Stimulated activated naive B cell treated with anti-CD40 and anti-IgM and Interleukin-4, amounts not matched to agents 10 μg/mL and 1 μg/mL and 100 μg/mL, for 72 hours (primary cell): ENCODE measurements around the gene TRA2B.

ENCODE experiments used
- ATAC-seq, 2 donors: fragments of 150-1000 bp; cut with Tn5 transposase; replicated peaks; 2 replicates each; pipeline ENCODE4 v1.10.0; 2021; ENCODE audit warnings: moderate library complexity in 1 of 2
- DNase-seq: peaks from one replicate; pipeline ENCODE4 v3.0.0; 2021
- H3K27ac Mint-ChIP-seq: one replicate; pipeline ENCODE4 v1.8.0; 2022; ENCODE audit warnings: mild to moderate bottlenecking, mixed read lengths
- H3K27me3 Mint-ChIP-seq, 2 donors: one replicate each; pipeline ENCODE4 v1.8.0; 2022; ENCODE audit warnings: mixed read lengths in 2 of 2
- H3K36me3 Mint-ChIP-seq, 2 donors: one replicate each; pipeline ENCODE4 v1.8.0; 2022; ENCODE audit warnings: mixed read lengths in 2 of 2, mild to moderate bottlenecking in 1 of 2
- H3K4me1 Mint-ChIP-seq, 2 donors: one replicate each; pipeline ENCODE4 v1.8.0; 2022; ENCODE audit warnings: mixed read lengths in 2 of 2, mild to moderate bottlenecking in 1 of 2
- H3K4me3 Mint-ChIP-seq, 2 donors: one replicate each; pipeline ENCODE4 v1.8.0; 2022; ENCODE audit warnings: mild to moderate bottlenecking in 2 of 2, mixed read lengths in 2 of 2, moderate library complexity in 1 of 2
- H3K9me3 Mint-ChIP-seq, 2 donors: one replicate each; pipeline ENCODE4 v1.8.0; 2022; ENCODE audit warnings: mixed read lengths in 2 of 2, mild to moderate bottlenecking in 1 of 2

The TRA2B gene

DNA sequence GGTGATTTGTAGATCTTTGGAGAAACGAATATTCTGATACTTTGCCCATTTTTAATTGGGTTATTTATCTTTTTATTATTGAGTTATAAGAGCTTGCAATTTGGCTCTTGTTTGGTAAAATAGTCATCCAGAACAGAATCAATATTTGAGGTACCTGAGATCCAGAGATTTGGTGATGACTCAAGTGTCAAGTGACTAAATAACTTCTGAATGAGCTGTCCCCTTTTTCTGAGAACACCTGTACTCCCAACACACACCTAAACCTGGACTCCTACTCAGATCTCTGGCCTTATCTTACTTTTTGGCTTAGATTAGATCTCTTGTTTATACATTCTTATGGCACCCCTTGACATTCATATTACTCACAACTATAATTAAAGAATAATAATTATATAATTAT, 3.1 kb upstream of the TRA2B start:
- DNase-seq (no peak), ATAC-seq (no peak)
- H3K9me3 Mint-ChIP-seq = peaks cover 0 to 3% of the 10 kb centered on the region in 2 donors
- no peak overlapping the region for H3K4me3 Mint-ChIP-seq
- peaks cover 11 to 24% of the 10 kb centered on the region in 2 donors for H3K36me3 Mint-ChIP-seq
- no peak overlapping the region for H3K27ac Mint-ChIP-seq
- peaks cover 18 to 32% of the 10 kb centered on the region in 2 donors for H3K4me1 Mint-ChIP-seq
- H3K27me3 Mint-ChIP-seq = no peaks in the 10 kb centered on the region

- H3K27me3 Mint-ChIP-seq = no peaks in the 10 kb centered on the region
- no peak for DNase-seq
- H3K27ac Mint-ChIP-seq = no peak overlapping the region
- H3K4me3 Mint-ChIP-seq = no peak overlapping the region
- H3K4me1 Mint-ChIP-seq = peaks cover 21 to 41% of the 10 kb centered on the region in 2 donors
- H3K36me3 Mint-ChIP-seq = peaks cover 19 to 36% of the 10 kb centered on the region in 2 donors
- H3K9me3 Mint-ChIP-seq = peaks cover 0 to 3% of the 10 kb centered on the region in 2 donors
- ATAC-seq = no peak
Observed at GRCh38 chr3:185939721-185940120, 1.9 kb upstream of the TRA2B start.

DNA sequence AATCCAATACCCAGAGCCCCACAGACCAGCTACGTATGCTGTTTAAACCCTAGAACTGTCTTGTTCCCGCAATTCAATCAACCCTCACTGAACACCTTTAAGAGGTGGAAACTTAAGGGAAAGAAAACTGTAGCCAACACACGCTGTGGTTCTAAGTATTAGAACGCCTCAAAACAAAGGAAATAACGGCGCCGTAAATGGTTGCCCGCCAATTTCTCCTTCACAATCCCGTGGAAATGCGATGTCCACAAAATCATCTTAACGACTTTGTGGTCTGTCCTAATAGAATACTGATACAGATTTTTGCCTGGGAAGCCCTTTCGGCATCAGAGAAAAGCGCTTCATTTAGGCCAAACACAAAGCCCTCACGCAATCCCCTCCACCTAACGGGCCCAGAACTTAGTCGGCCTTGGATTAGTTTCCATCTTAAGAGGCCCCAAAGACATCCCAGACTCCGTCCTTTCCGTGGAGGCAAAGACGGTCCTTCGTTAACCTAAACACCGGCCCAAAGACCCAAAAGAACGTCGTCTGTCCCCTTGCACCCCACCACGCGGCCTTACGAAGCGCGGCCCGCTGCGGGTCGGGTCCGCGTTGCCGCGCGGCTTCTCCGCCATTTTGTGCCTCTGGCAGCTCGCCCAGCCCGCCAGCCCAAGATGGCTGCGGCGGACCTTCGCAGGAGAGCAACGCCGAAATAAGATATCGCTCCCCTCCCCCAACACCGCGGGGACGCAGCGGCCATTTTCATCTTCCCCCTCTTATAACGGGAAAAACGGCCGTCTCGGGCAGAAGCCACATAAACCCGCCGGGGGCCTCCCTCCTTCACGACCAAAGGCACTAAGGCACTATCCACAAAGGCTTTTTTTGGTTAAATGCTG, 763 bp downstream of the TRA2B start:
- DNase-seq (peak; percentile 81), ATAC-seq (peak; percentile 73)
- peaks cover 19 to 47% of the 10 kb centered on the region in 2 donors for H3K4me1 Mint-ChIP-seq
- H3K4me3 Mint-ChIP-seq = peak overlapping the region; percentile 95 to 100
- peaks cover 22 to 47% of the 10 kb centered on the region in 2 donors for H3K36me3 Mint-ChIP-seq
- H3K27ac Mint-ChIP-seq = peak overlapping the region; percentile 100
- peaks cover 0 to 3% of the 10 kb centered on the region in 2 donors for H3K9me3 Mint-ChIP-seq
- no peaks in the 10 kb centered on the region for H3K27me3 Mint-ChIP-seq

GRCh38 chr3:185936273-185936629, 1.6 kb downstream of the TRA2B start:
- peak overlapping the region; percentile 95 to 100 for H3K4me3 Mint-ChIP-seq
- H3K27me3 Mint-ChIP-seq = no peaks in the 10 kb centered on the region
- no peak for DNase-seq
- peak overlapping the region; percentile 100 for H3K27ac Mint-ChIP-seq
- peaks cover 0 to 3% of the 10 kb centered on the region in 2 donors for H3K9me3 Mint-ChIP-seq
- H3K4me1 Mint-ChIP-seq = peaks cover 22 to 55% of the 10 kb centered on the region in 2 donors
- peaks cover 26 to 54% of the 10 kb centered on the region in 2 donors for H3K36me3 Mint-ChIP-seq
- ATAC-seq = no peak

- DNase-seq (no peak), ATAC-seq (no peak)
- Mint-ChIP-seq H3K27ac (peak overlapping the region; percentile 100), H3K9me3 (peaks cover 0 to 3% of the 10 kb centered on the region in 2 donors), H3K27me3 (no peaks in the 10 kb centered on the region), H3K4me1 (peaks cover 25 to 60% of the 10 kb centered on the region in 2 donors), H3K4me3 (peak overlapping the region; percentile 95 to 100), H3K36me3 (peaks cover 26 to 55% of the 10 kb centered on the region in 2 donors)
Observed at GRCh38 chr3:185935465-185936272, 2.1 kb downstream of the TRA2B start.

DNA sequence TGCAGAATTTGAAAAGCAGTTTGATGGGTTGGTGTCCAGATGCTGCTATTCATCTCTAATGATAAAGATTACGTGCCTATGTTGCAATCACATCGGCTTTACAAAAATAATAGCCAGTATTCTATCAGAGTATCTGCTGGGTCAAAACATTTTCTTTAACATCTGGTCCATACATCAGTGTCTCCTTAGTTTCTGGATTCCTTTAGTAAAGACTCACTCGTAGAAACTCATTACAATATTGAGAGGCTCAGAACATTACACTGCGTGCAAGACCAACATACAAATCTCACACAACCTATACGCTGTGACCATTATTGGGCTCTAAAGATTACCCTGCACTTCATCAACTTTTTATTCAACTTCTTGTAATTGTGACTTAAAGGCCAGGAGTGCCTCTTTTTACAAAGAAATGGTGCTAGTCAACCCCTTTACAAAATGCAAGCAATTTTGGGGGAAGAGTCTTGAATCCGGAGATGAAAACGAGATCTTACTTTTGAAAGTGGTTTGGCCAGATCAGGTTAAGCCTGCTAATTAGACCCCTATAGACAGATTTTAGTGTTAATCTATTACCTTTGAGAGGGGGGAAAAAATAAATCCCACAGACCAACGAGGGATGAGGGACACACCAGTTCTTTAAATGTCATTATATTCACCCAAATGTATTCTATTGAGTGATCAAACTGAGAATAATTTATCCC, 2.9 kb downstream of the TRA2B start:
- H3K4me3 Mint-ChIP-seq = peak overlapping the region; percentile 95 to 100
- peak overlapping the region; percentile 100 for H3K27ac Mint-ChIP-seq
- no peaks in the 10 kb centered on the region for H3K27me3 Mint-ChIP-seq
- ATAC-seq (no peak), DNase-seq (no peak)
- H3K9me3 Mint-ChIP-seq = peaks cover 0 to 3% of the 10 kb centered on the region in 2 donors
- H3K4me1 Mint-ChIP-seq = peaks cover 28 to 67% of the 10 kb centered on the region in 2 donors
- H3K36me3 Mint-ChIP-seq = peaks cover 26 to 55% of the 10 kb centered on the region in 2 donors

DNA sequence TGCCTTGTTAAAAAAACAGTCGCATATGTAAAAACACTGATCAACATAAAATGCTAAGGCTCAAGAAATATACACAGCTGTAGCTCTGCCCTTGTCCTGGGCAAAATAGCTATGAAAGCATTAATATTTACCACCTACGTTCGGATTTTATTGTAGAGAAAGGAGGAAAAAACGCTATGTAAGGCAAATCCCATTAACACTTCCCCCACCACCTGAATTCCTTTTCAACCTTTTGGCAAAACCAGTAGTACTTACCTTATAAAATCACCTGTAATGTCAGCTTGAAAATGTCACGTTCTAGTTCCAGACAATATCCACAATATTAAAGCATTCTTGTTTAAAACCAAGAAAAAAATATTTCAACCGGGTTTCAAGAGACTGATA, 3.6 kb downstream of the TRA2B start:
- peak overlapping the region; percentile 95 to 100 for H3K4me3 Mint-ChIP-seq
- no peaks in the 10 kb centered on the region for H3K27me3 Mint-ChIP-seq
- peaks cover 0 to 3% of the 10 kb centered on the region in 2 donors for H3K9me3 Mint-ChIP-seq
- peak overlapping the region; percentile 100 for H3K27ac Mint-ChIP-seq
- H3K36me3 Mint-ChIP-seq = peaks cover 33 to 63% of the 10 kb centered on the region in 2 donors
- ATAC-seq (no peak), DNase-seq (no peak)
- H3K4me1 Mint-ChIP-seq = peaks cover 36 to 75% of the 10 kb centered on the region in 2 donors

DNA sequence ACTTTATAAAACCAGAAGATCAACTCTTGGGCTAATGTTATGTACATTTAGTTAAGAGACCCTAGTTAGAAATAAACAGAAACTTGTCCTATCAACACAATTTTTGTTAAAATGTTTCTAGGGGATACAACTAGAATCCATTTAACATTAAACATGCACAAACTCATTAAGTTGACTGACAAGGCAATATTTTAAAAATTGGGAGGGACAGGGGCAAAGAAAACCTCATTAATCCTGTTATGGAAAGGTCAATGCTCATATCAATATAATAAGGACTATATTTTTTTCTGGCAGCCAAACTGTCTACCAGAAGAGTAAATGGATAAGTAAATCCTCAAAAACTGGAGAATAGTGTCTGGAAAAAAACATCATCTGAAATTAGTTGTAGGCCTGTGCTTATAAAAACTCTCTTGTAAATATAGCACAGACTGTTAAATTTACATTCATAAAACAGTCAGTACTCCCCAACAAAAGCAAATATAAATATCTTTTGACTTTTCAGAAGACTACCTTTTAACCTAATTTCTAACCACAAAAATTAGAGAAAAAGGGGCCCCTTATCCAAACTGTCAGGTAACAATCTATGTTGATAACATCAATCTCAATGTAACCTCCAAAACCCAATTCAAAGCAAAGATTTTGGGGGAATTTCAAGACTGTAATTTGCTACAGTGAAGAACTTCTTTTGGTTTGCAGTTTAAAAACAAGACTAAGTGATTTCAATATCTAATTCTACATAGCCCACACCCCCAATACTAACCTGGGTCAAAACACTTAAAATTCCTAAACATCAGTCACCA, 4.2 kb downstream of the TRA2B start:
- Mint-ChIP-seq H3K27me3 (no peaks in the 10 kb centered on the region), H3K9me3 (peaks cover 0 to 3% of the 10 kb centered on the region in 2 donors), H3K36me3 (peaks cover 33 to 65% of the 10 kb centered on the region in 2 donors), H3K4me3 (peak overlapping the region; percentile 95 to 100), H3K27ac (peak overlapping the region; percentile 100), H3K4me1 (peaks cover 41 to 81% of the 10 kb centered on the region in 2 donors)
- ATAC-seq = no peak
- DNase-seq = no peak

- H3K9me3 Mint-ChIP-seq = no peaks in the 10 kb centered on the region
- peak overlapping the region; percentile 89 for H3K27ac Mint-ChIP-seq
- no peaks in the 10 kb centered on the region for H3K27me3 Mint-ChIP-seq
- DNase-seq (no peak), ATAC-seq (no peak)
- H3K4me3 Mint-ChIP-seq = peak overlapping the region; percentile 77 to 86
- H3K4me1 Mint-ChIP-seq = peaks cover 43 to 84% of the 10 kb centered on the region in 2 donors
- peaks cover 29 to 63% of the 10 kb centered on the region in 2 donors for H3K36me3 Mint-ChIP-seq
Observed at GRCh38 chr3:185931777-185932612, 5.8 kb downstream of the TRA2B start.

DNA sequence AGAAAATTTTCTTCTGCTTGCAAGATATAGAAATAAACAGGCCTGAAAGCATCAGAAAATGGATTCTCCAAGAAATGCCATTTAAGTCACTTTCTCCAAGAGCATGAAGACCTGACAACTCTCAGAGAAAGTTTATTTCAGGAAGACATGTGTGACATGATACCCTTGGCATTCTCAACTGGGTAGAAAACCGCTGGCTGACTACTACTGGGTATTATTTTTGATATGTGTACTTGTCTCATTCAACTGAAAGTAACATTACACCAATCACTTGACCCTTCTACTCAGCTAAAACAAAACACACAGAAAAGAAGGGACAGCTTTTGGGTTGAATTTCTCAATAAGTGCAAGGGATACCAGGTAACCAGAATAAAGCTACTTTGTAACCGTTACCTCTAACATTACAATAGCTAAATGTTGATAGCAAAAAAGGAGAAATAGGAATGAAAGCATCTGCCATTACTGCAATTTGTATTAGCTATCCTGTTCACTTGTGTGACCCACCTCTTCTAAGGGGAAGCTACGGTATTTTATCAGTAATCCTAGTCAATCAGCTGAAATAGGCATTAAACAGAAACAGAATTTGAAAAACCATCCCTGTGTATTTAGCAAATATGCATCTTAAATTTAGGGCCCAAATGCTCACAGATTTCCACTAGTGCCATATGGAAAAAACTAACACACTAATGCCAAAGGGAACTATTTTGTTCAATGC, 7.3 kb downstream of the TRA2B start:
- peaks cover 30 to 60% of the 10 kb centered on the region in 2 donors for H3K36me3 Mint-ChIP-seq
- H3K27ac Mint-ChIP-seq = peak overlapping the region; percentile 70
- ATAC-seq (no peak), DNase-seq (no peak)
- H3K27me3 Mint-ChIP-seq = no peaks in the 10 kb centered on the region
- peaks cover 53 to 92% of the 10 kb centered on the region in 2 donors for H3K4me1 Mint-ChIP-seq
- peak overlapping the region; percentile 73 to 77 for H3K4me3 Mint-ChIP-seq
- H3K9me3 Mint-ChIP-seq = no peaks in the 10 kb centered on the region

DNA sequence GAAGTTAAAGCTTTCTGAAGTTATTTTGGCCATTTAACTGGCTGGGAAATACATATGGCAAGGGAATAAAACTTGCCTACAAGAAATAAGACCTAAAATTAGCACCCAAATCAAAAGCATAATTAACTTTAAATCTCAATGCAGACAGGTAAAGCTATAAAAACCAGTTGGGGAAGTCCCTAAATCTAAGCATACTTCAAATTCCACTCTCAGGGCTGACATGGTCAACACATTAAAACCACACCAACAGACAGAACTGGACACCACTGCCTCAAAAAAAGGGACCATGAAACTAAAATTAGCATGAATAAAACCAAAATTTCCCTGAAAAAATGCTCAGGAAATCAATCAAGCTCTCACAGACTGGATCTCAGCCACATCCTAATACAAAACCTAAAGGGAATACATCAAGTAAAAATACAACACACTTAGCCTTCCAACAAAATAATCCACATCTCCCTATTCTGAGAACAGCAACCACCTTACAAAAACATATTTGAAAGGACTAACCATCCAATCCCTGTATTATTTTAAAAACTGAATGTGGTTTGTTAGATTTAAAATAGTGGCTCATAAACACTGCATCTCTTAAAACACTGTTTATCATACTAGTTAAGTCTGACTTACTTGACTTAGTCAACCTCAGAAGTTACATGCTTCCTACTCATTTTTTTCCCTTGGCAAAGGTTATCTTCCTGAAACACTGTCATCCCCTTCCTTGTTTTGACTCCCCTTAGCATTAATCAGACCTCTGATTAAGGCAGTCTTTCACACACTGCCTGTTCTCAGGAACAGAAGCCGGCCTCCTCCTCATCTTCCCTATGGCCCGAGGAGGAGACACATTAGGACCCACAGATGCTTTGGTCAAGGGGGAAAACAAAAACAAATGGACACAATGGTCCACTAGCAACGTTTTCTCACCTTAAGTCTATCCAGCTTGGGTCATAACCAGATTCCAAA, 8.3 kb downstream of the TRA2B start:
- no peak for ATAC-seq

More for the DNA sequence above, 8.3 kb downstream of the TRA2B start:
- peaks cover 31 to 62% of the 10 kb centered on the region in 2 donors for H3K36me3 Mint-ChIP-seq
- no peak for DNase-seq
- H3K9me3 Mint-ChIP-seq = no peaks in the 10 kb centered on the region
- H3K4me3 Mint-ChIP-seq = peak overlapping the region; percentile 73 to 77
- H3K4me1 Mint-ChIP-seq = peaks cover 49 to 97% of the 10 kb centered on the region in 2 donors
- H3K27me3 Mint-ChIP-seq = no peaks in the 10 kb centered on the region
- H3K27ac Mint-ChIP-seq = peak overlapping the region; percentile 70
